Trophoblast cell (in vitro differentiated cells and primary cell): Measurements from ENCODE around the gene BTG2.

Experiments
- DNase-seq, 2 donors: peaks; one replicate each; pipeline ENCODE4 v3.0.0-alpha.2; 2016
- H2AFZ ChIP-seq: 2 replicates; pipeline ENCODE4 v1.6.1; 2013; ENCODE audit warnings: low read length, moderate library complexity, mild to moderate bottlenecking; ENCODE audit not compliant: insufficient read depth, poor library complexity
- H2AK5ac ChIP-seq: 2 replicates; pipeline ENCODE4 v1.6.1; 2013; ENCODE audit warnings: mild to moderate bottlenecking, low read length
- H2BK120ac ChIP-seq: 2 replicates; pipeline ENCODE4 v1.6.1; 2013; ENCODE audit warnings: low read length, mild to moderate bottlenecking, moderate library complexity; ENCODE audit not compliant: insufficient read depth, poor library complexity
- H2BK12ac ChIP-seq: 2 replicates; pipeline ENCODE4 v1.6.1; 2013; ENCODE audit warnings: mild to moderate bottlenecking, low read length, moderate library complexity
- H2BK5ac ChIP-seq: 2 replicates; pipeline ENCODE4 v1.6.1; 2013; ENCODE audit warnings: low read length, low read depth, moderate library complexity, mild to moderate bottlenecking; ENCODE audit not compliant: poor library complexity
- H3K14ac ChIP-seq: 2 replicates; pipeline ENCODE4 v1.6.1; 2013; ENCODE audit warnings: mild to moderate bottlenecking, low read length
- H3K18ac ChIP-seq: 2 replicates; pipeline ENCODE4 v1.6.1; 2013; ENCODE audit warnings: mild to moderate bottlenecking, low read length
- H3K23ac ChIP-seq: 2 replicates; pipeline ENCODE4 v1.6.1; 2013; ENCODE audit warnings: low read length
- H3K27ac ChIP-seq: 2 replicates; pipeline ENCODE4 v1.5.1; 2013; ENCODE audit warnings: low read depth, mild to moderate bottlenecking, inconsistent platforms, low read length, moderate library complexity
- H3K27me3 ChIP-seq: 2 replicates; pipeline ENCODE4 v1.6.1; 2013; ENCODE audit warnings: inconsistent platforms, mild to moderate bottlenecking, low read length, moderate library complexity; ENCODE audit not compliant: insufficient read depth
- H3K36me3 ChIP-seq, 2 experiments: 1 replicate in 1 of 2; 2 replicates in 1 of 2; pipeline ENCODE4 v1.6.1; 2013; ENCODE audit warnings: low read length in 2 of 2, mild to moderate bottlenecking in 2 of 2, moderate library complexity in 1 of 2; ENCODE audit not compliant: insufficient read depth in 2 of 2, control insufficient read depth in 1 of 2
- H3K4ac ChIP-seq: 2 replicates; pipeline ENCODE4 v1.6.1; 2013; ENCODE audit warnings: low read depth, mild to moderate bottlenecking, low read length, moderate library complexity
- H3K4me1 ChIP-seq, 2 experiments: 1 replicate in 1 of 2; 2 replicates in 1 of 2; pipeline ENCODE4 v1.6.1; 2013; ENCODE audit warnings: low read length in 2 of 2, mild to moderate bottlenecking in 2 of 2, moderate library complexity in 1 of 2; ENCODE audit not compliant: insufficient read depth in 2 of 2, control insufficient read depth in 1 of 2
- H3K4me2 ChIP-seq: 2 replicates; pipeline ENCODE4 v1.6.1; 2013; ENCODE audit warnings: inconsistent platforms, mild to moderate bottlenecking, low read length, moderate library complexity
- H3K4me3 ChIP-seq: 2 replicates; pipeline ENCODE4 v1.5.1; 2013; ENCODE audit warnings: mild to moderate bottlenecking, low read depth, low read length, inconsistent platforms
- H3K79me1 ChIP-seq: one replicate; pipeline ENCODE4 v1.6.1; 2013; ENCODE audit warnings: low read length
- H3K79me2 ChIP-seq: 2 replicates; pipeline ENCODE4 v1.6.1; 2013; ENCODE audit warnings: low read length, mild to moderate bottlenecking; ENCODE audit not compliant: control insufficient read depth, insufficient read depth, poor library complexity
- H3K9ac ChIP-seq: 2 replicates; pipeline ENCODE4 v1.6.1; 2013; ENCODE audit warnings: mild to moderate bottlenecking, low read length
- H3K9me3 ChIP-seq: 2 replicates; pipeline ENCODE4 v1.6.1; 2013; ENCODE audit warnings: low read depth, mild to moderate bottlenecking, control low read depth, inconsistent platforms, low read length; ENCODE audit not compliant: insufficient read depth
- H4K12ac ChIP-seq: 2 replicates; pipeline ENCODE4 v1.6.1; 2013; ENCODE audit warnings: low read depth, mild to moderate bottlenecking, low read length, moderate library complexity
- H4K8ac ChIP-seq: 2 replicates; pipeline ENCODE4 v1.6.1; 2013; ENCODE audit warnings: low read depth, mild to moderate bottlenecking, low read length, moderate library complexity
- H4K91ac ChIP-seq: one replicate; pipeline ENCODE4 v1.6.1; 2013; ENCODE audit warnings: low read depth, mild to moderate bottlenecking, low read length, moderate library complexity
- WGBS: extraction: QIAGEN DNeasy Blood & Tissue Kit; methylation state at CpG from one replicate; pipeline ENCODE4 v1.1.7; 2013; ENCODE audit warnings: missing lambda C conversion rate; ENCODE audit not compliant: insufficient read length, insufficient coverage; ENCODE audit errors: extremely low coverage; 5-methylcytosine and 5-hydroxymethylcytosine counted together

BTG2 gene

DNA sequence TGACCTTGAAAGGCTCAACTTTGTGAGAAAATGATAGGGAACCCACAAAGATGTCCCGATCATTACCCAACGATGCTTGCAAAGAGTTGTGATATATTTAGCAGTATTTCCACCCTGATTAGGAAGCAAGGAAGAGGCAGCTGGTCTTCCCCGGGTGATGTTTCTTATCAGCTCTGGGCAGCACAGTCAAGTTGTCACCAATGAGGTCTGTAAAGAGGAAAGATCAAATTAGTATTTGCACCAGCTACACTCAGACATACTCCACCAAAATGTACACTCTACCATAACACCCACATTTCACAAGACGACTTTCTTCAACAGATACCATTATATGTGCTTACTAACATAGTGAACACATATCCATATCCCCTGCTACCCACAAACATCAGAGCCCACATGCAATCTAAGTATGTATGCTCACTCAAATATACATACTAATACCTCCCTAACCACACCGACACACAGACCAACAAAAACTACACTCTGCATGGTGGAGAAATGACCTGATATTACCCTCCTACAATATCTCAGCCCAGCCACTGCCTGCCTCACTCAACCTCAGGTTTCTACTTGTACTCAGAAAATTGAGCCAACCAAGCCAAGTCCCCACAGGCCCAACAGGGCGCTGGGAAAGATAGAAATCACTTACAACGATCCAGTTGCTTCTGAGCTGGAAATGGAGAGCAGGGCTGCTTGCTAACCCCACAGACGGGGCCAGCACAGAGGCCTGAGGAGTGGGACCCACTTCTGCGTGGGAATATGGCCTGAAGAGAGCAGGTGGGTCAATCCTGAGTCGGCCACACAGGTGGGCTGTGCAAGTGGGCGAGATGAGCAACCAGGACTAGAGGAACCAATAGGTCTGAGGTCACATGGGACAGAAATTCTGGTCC, 4.6 kb upstream of the BTG2 start:
- Histone ChIP-seq H3K36me3 (no peaks in the 10 kb centered on the region), H4K12ac (no peak overlapping the region), H3K4me1 (peaks cover 4% of the 10 kb centered on the region in 2 experiments), H2BK5ac (no peak overlapping the region), H3K4me3 (no peak overlapping the region), H2AK5ac (no peak overlapping the region), H3K14ac (no peak overlapping the region), H2AFZ (no peak overlapping the region), H2BK12ac (no peak overlapping the region), H3K79me1 (peaks cover 9% of the 10 kb centered on the region), H3K18ac (no peak overlapping the region), H3K27ac (no peak overlapping the region), H4K8ac (no peak overlapping the region), H3K23ac (no peak overlapping the region), H2BK120ac (no peak overlapping the region), H3K9me3 (no peaks in the 10 kb centered on the region), H4K91ac (no peak overlapping the region), H3K79me2 (peaks cover 5% of the 10 kb centered on the region), H3K4me2 (no peak overlapping the region), H3K9ac (no peak overlapping the region), H3K27me3 (no peaks in the 10 kb centered on the region), H3K4ac (no peak overlapping the region)
- no peak for DNase-seq
- no CpG with 5 or more reads among the region's 11 CpGs for WGBS

GRCh38 chr1:203301331-203301668, 4.0 kb upstream of the BTG2 start:
- peaks cover 8% of the 10 kb centered on the region for H3K79me2 ChIP-seq
- H3K27me3 ChIP-seq = no peaks in the 10 kb centered on the region
- H4K8ac ChIP-seq = no peak overlapping the region
- no peaks in the 10 kb centered on the region for H3K9me3 ChIP-seq
- H2AFZ ChIP-seq = no peak overlapping the region
- no peak overlapping the region for H2AK5ac ChIP-seq
- H3K4ac ChIP-seq = no peak overlapping the region
- no peak overlapping the region for H2BK120ac ChIP-seq
- no peak overlapping the region for H3K4me3 ChIP-seq
- H3K4me1 ChIP-seq = peaks cover 8 to 10% of the 10 kb centered on the region in 2 experiments
- H2BK5ac ChIP-seq = no peak overlapping the region
- no peak overlapping the region for H3K14ac ChIP-seq
- peaks cover 15% of the 10 kb centered on the region for H3K79me1 ChIP-seq
- H3K27ac ChIP-seq = no peak overlapping the region
- H3K23ac ChIP-seq = no peak overlapping the region
- no peak overlapping the region for H3K18ac ChIP-seq
- H2BK12ac ChIP-seq = no peak overlapping the region
- no peak overlapping the region for H4K12ac ChIP-seq
- H4K91ac ChIP-seq = no peak overlapping the region
- no peaks in the 10 kb centered on the region for H3K36me3 ChIP-seq
- no peak overlapping the region for H3K4me2 ChIP-seq
- H3K9ac ChIP-seq = no peak overlapping the region
- DNase-seq = no peak

- Histone ChIP-seq H3K4me2 (no peak overlapping the region), H3K27ac (no peak overlapping the region), H4K91ac (no peak overlapping the region), H3K79me1 (peaks cover 15% of the 10 kb centered on the region), H3K36me3 (peaks cover 0 to 5% of the 10 kb centered on the region in 2 experiments), H3K27me3 (no peaks in the 10 kb centered on the region), H3K4me1 (peaks cover 14 to 18% of the 10 kb centered on the region in 2 experiments), H3K14ac (no peak overlapping the region), H3K79me2 (peaks cover 10% of the 10 kb centered on the region), H2BK5ac (no peak overlapping the region), H4K12ac (no peak overlapping the region), H2AK5ac (no peak overlapping the region), H2AFZ (no peak overlapping the region), H2BK12ac (no peak overlapping the region), H2BK120ac (no peak overlapping the region), H3K23ac (no peak overlapping the region), H3K4me3 (no peak overlapping the region), H3K9me3 (no peaks in the 10 kb centered on the region), H3K4ac (no peak overlapping the region), H4K8ac (no peak overlapping the region), H3K18ac (no peak overlapping the region), H3K9ac (no peak overlapping the region)
- no peak for DNase-seq
- WGBS = no CpG with 5 or more reads among the region's 7 CpGs
Measured at GRCh38 chr1:203302456-203302855, 2.9 kb upstream of the BTG2 start.

DNA sequence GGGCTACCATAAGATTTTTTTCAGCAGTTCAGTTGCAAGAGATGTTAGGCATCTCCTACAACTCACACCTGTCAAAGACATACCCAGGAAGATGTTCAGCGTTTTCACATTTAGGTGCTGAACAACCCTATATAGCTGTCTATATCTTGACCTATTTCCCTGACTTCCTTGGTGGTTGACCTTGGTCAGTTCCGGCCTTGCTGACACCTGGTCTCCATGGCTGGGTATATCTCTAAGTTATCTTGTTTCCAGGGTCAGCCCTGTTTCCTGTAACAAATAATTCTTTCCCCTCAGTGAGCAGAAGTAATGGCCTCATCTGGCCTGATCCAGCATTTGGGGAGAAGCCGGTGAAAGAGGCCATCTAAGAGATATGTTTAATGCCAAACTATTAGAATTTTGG, 2.4 kb upstream of the BTG2 start:
- no peak overlapping the region for H3K4ac ChIP-seq
- no peak overlapping the region for H3K4me2 ChIP-seq
- no peak overlapping the region for H4K8ac ChIP-seq
- peak in 1 of 2 donors; percentile 30 for DNase-seq
- no peak overlapping the region for H2BK120ac ChIP-seq
- H3K79me2 ChIP-seq = peaks cover 10% of the 10 kb centered on the region
- no peak overlapping the region for H3K18ac ChIP-seq
- H3K9me3 ChIP-seq = no peaks in the 10 kb centered on the region
- no peak overlapping the region for H2AK5ac ChIP-seq
- H3K79me1 ChIP-seq = peaks cover 15% of the 10 kb centered on the region
- H2BK12ac ChIP-seq = no peak overlapping the region
- peaks cover 14 to 20% of the 10 kb centered on the region in 2 experiments for H3K4me1 ChIP-seq
- peaks cover 2 to 6% of the 10 kb centered on the region in 2 experiments for H3K36me3 ChIP-seq
- no peak overlapping the region for H2BK5ac ChIP-seq
- H3K4me3 ChIP-seq = no peak overlapping the region
- H3K14ac ChIP-seq = no peak overlapping the region
- no peak overlapping the region for H3K23ac ChIP-seq
- H4K91ac ChIP-seq = no peak overlapping the region
- H2AFZ ChIP-seq = no peak overlapping the region
- no peak overlapping the region for H3K9ac ChIP-seq
- no peak overlapping the region for H4K12ac ChIP-seq
- H3K27ac ChIP-seq = no peak overlapping the region
- no CpG with 5 or more reads among the region's 3 CpGs for WGBS
- no peaks in the 10 kb centered on the region for H3K27me3 ChIP-seq
